ENCODE measurements around the gene DCXR.

Gene DCXR

DNA sequence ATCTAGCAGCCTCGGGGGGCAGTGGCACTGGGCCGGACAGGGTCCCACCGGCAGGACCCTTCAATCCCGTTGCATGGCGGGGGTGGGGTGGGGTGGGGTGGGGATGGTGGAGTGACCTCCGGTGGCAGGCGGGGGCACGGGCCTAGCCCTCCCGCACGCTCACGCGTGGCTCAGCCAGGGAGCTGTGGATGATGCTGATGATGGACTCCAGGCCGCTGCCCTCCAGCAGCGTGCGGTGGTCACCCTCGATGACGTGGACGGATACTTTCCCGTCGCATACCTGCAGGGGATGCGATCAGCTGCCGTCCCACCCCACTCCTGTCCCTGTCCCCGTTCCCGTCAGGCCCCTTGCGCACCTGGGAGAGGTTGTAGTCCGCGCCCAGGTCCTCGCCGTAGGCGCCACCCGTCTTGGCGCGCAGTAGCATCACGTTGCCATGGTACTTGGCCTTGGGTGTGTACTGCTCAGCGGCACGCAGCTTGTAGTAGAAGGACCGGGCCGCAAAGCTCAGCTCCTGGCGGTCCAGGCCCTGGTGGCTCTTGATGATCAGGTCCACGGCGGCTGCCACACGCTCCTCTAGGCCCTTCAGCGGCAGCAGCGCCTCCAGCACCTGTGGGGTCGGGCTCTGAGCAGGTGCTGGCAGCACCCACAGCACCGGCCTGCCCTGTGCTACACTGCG lies 41.6 kb upstream of the DCXR start:
- TF ChIP-seq ZNF274 (IDR thresholded peaks at IDR 0.05; ENCODE audit: low read depth, low read length), result no peak
- H3K4me3 ChIP-seq (ENCODE audit: low read length), result no peak overlapping the region

DNA sequence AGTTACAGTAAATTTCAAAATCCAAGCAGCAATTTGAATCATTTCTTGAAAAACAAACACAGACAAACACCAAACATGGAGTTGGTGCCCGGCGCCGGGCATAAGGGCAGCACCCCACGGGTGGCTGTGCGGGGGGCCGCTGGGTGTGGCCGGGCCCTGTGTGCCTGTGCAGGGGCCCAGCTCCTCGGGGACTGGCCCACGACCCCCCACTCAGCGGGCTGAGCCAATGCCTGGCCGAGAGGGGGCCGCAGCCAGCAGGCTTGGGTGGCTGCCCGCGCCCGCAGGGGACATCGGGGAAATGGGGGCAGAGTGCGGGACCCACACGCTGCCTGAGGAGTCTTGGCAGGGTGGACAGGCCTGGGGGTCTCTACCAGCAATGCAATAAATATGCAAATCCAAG lies 40.9 kb upstream of the DCXR start:
- H3K4me3 ChIP-seq (ENCODE audit: low read length), result no peak overlapping the region
- TF ChIP-seq ZNF274 (IDR thresholded peaks at IDR 0.05; ENCODE audit: low read depth, low read length), result no peak

DNA sequence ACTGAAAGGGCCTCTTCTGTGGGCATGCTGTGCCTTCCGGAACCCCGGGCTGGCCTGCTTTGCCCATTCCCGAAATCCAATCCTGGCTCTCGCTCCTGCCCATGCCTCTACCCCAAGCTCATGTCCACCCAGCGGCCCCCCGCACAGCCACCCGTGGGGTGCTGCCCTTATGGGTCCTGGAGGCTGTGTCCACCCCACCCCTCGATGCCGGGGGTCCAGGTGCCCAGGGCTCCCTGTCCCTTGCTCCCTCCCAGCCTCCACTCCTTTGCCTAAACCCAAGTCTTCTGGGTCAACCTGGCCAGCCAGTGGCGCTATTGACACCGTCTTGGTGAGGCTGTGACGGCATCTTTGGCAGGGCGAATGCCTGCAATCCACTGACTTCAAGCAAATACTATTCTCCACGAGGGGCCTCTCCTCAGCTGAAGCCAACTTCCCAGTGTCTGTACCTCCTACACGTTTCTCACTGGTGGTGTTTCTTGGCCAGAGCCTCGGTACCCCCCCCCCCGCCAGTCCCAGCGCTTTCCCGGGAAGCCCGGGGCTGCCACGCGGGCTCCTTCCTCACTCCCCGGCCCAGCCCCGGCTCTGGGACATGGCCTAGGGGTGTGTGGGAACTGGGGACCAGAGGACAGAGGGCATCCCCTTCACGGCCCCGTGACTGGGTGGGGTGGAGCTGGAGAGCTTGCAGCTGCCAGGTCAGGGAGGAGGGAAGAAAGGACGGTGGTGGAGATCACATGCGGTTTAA lies 40.3 kb upstream of the DCXR start:
- TF ChIP-seq ZNF274 (IDR thresholded peaks at IDR 0.05; ENCODE audit: low read depth, low read length), result no peak
- H3K4me3 ChIP-seq (ENCODE audit: low read length), result no peak overlapping the region

DNA sequence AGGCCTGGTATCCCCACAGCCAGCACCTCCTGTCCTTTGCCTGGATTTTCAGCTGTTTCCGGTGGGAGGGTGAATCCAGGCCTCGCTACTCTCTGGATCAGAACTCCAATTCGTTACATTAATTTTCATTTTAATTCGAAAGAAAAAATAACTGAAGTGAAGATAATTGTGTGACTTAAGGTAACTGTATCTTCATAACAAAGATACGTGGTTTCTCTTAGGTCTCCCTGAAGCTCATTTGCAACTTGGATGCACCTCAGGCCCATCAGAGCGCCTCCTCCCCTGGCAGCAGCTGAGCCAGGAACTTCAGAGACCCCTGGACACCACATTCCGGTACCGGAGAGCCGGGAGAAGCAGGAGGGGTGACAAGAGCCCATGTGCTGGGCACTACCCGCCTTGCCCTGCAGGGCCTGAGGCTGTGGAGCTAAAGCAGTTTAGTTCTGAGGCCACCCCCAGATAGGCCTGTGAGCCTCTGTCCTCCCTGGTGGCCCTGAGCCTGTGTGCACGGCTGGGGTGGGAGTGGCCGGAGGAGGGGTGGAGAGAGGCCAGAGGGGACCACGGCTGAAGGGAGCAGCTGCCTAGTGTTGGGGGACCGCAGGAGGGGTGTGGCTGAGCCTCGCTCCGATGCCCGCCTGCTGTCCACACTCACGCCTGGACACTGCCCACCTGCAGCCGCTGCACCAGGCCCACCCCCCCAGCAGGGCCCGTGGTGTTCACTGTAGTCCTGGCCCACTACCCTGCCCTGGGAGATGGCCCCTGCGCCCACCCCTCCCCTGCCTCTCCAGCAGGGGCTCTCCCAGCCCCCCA lies 39.5 kb upstream of the DCXR start:
- H3K4me3 ChIP-seq (ENCODE audit: low read length), result no peak overlapping the region
- no peak for TF ChIP-seq ZNF274 (IDR thresholded peaks at IDR 0.05; ENCODE audit: low read depth, low read length)

DNA sequence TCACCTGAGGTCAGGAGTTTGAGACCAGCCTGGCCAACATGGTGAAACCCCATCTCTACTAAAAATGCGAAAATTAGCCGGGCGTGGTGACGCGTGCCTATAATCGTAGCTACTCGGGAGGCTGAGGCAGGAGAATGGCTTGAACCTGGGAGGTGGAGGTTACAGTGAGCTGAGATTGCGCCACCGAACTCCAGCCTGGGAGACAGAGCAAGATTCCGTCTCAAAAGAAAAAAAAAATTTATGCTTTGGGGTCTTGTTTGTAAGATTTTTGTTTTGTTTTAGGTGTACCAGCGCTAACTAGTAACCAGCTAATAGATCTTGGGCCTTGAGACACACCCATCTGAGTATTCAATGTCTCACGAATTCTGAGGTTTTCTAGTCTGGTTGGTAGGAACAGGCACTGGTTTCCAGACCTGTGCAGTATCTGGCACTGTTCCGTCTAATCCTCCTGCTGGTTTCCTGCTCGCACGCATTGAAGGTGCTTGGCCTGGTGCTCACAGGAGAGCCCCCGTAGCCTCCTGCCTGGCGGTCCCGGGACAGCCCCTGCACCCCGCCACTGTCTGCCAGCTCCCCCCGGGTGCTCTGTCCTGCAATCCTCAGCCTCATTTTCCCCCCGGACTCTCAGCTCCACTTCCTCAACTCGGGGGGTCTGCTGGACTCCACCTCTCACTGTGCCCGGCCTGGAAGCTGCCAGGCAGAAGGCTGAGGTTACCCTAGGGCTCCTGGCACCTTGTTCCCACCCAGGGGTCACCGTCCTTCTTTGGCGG lies 38.7 kb upstream of the DCXR start:
- no peak overlapping the region for H3K4me3 ChIP-seq (ENCODE audit: low read length)
- no peak for TF ChIP-seq ZNF274 (IDR thresholded peaks at IDR 0.05; ENCODE audit: low read depth, low read length)

DNA sequence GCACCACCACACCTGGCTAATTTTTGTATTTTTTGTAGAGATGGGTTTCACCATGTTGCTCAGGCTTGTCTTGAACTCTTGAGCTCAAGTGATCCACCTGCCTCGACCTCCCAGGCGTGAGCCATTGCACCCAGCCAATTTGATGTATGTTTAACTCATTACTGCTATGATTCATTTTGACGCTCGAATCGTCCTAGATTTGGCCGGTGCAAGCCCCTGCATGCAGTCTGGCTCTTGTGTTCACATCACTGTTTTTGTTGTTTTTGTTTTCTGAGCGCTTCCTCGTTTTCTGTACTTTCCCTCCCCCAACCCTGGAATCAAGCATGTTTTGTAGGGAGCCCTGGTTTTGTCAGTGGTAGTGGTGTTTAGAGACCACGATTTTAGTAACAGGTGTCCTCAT lies 35.9 kb upstream of the DCXR start:
- TF ChIP-seq ZNF274 (IDR thresholded peaks at IDR 0.05; ENCODE audit: low read depth, low read length), result no peak
- H3K4me3 ChIP-seq (ENCODE audit: low read length), result no peak overlapping the region

DNA sequence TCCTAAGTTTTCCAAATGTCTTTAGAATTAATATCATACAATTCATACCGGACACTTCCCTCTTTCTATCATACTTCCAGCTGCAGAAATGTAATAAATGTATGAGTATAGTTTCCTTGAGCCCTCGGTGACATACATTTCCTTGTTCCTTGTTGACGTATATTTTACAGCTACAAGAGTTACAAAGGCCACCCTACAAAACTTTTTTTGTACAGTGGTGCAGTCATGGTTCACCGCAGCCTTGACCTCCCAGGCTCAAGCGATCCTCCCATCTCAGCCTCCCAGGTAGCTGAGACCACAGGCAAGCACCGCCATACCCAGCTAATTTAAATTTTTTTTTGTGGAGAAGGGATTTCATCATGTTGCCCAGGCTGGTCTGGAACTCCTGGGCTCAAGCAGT lies 35.3 kb upstream of the DCXR start:
- H3K4me3 ChIP-seq (ENCODE audit: low read length), result no peak overlapping the region
- TF ChIP-seq ZNF274 (IDR thresholded peaks at IDR 0.05; ENCODE audit: low read depth, low read length), result no peak

DNA sequence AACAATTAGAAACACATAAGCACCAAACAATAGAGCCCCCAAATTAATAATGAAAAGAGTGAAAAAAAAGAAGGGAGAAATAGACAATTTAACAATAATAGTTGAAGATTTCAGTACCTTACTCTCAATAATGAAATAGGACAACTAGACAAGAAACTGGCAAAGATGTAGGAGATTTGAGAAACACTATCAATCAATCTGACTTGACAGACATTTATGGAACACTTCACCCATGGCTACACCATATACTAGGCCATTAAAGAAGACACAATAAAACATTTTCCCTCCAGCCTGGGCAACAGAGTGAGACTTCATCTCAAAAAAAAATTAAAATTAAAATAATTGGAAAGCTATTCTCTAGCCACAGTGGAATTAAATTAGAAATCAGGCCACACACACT lies 33.1 kb upstream of the DCXR start:
- H3K4me3 ChIP-seq (ENCODE audit: low read length), result no peak overlapping the region
- TF ChIP-seq ZNF274 (IDR thresholded peaks at IDR 0.05; ENCODE audit: low read depth, low read length), result no peak

DNA sequence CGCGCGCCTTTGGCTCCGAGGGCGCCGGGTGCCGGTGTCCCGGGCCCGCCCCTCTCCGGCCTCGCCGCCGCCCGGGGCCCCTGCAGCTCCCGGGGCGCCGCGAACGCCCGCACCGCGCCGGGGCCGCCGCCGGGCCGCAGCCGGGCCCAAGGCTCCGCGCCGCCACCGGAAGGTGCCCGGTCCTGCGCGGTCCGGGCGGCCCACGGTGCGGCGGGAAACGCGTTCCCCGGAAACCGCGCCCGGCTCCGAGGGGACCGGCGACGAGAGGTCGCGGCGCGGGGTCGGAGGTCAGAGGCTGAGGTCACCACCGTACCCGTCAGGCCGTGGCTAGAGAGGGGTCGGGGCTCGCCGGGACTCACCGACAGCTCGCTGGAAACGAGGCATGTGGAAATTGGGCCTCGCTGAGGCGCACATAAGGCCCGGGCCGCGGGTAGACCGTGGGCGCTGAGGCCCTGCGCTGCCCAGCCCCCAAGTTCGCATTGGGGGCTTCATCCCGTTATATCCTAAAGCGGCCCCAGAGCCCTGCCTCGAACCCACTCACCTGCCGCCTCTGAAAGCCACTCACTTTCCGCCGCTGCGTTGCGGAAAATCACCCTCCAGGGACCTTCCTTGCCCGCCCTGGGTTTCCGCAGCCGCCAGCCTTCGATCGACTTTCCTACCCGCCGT lies 28.3 kb upstream of the DCXR start, which contains the start of gene DUS1L:
TSS of gene DUS1L (minus strand) at position 167 of the 666 bp plus-strand sequence. CDS start 745 bp downstream, outside the sequence.
- H3K4me3 ChIP-seq (ENCODE audit: low read length), result peak within 1 kb of the TSS; percentile 91
- TF ChIP-seq ZNF274 (IDR thresholded peaks at IDR 0.05; ENCODE audit: low read depth, low read length), result no peak

DNA sequence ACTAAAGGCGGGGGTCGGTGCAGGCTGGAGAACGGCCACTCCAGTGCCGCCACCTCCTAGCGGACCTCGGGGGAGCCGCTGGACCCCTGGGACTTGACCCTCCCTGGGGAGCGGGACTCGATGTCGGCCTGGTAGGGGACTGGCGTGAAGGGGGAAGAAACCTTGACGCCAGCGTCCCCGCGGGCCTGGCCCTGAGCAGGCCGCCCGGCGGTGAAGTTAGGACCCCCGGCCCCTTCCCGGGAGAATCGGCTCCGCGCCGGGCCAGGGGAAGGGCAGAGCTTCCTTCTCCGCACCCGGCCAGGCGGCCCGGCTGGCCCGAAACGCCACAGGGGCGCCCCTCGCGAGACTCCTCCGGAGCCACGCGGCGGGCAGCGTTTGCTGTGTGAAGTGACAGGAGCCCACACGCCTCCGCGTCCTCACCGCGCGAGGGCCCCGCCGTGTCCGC lies 27.7 kb upstream of the DCXR start:
- H3K4me3 ChIP-seq (ENCODE audit: low read length), result peak overlapping the region; percentile 91
- TF ChIP-seq ZNF274 (IDR thresholded peaks at IDR 0.05; ENCODE audit: low read depth, low read length), result no peak

DNA sequence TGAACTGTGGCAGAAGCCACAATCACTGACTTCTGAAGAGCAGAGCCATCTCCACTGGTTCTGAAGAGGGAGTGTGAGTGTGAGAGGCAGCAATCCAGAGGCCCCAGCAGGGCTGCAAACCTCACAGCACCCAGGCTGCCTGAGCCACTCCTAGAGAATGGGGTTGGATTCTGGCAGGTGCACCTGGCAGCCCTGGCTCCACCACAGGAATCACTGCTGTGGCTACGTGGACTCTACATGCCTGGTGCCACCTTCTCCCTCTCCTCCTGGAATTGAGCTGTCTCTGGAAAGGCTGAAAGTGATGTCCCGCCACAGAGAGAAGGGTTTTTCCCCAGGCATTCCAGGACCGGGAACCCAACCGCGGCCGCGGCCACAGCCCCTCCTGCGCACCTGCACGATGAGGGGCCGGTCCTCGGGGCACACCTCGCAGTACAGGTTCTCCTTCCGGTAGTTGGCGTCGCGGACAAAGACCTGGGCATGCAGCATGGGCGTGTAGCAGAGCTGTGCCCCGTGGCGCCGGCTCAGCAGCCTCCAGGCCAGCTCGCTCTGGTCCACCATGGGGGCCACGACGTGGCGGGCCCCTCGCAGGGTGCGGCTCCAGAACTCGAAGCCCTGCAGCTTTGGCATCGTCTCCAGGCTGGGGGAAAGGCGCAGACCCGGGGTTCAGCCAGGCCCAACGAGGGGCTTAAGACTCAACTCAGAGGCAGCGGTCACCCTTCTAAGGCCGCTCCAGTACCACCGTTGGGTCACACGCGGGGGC lies 27.1 kb upstream of the DCXR start:
- H3K4me3 ChIP-seq (ENCODE audit: low read length), result peak overlapping the region; percentile 91
- no peak for TF ChIP-seq ZNF274 (IDR thresholded peaks at IDR 0.05; ENCODE audit: low read depth, low read length)

Data from GM08714 (cell line).